ENCODE results near the gene FYB2.

Gene FYB2

GRCh38 chr1:56819387-56819899 lies at the start of gene FYB2:
Gene FYB2 (minus strand): TSS chr1:56819404. CDS start chr1:56819290, 114 bp downstream.
- DNase-seq = no peak

- no peak for DNase-seq
Measured at GRCh38 chr1:56868761-56869160, 49.6 kb upstream of the FYB2 start.

- no peak for DNase-seq
Measured at GRCh38 chr1:56867491-56867890, 48.3 kb upstream of the FYB2 start.

GRCh38 chr1:56866656-56867055 lies 47.5 kb upstream of the FYB2 start:
- no peak for DNase-seq

GRCh38 chr1:56864430-56864829 lies 45.2 kb upstream of the FYB2 start:
- DNase-seq = no peak

GRCh38 chr1:56863265-56863992 lies 44.2 kb upstream of the FYB2 start:
- no peak for DNase-seq

GRCh38 chr1:56859287-56859686 lies 40.1 kb upstream of the FYB2 start:
- DNase-seq = no peak

GRCh38 chr1:56856186-56856585 lies 37.0 kb upstream of the FYB2 start:
- no peak for DNase-seq

GRCh38 chr1:56855190-56855589 lies 36.0 kb upstream of the FYB2 start:
- DNase-seq = no peak

- DNase-seq = no peak
Measured at GRCh38 chr1:56854521-56855099, 35.4 kb upstream of the FYB2 start, which contains the start of gene C8A. Gene C8A (plus strand): TSS chr1:56854797. CDS start chr1:56854902, 105 bp downstream.

GRCh38 chr1:56852476-56852875 lies 33.3 kb upstream of the FYB2 start:
- no peak for DNase-seq

GRCh38 chr1:56850922-56851321 lies 31.7 kb upstream of the FYB2 start:
- DNase-seq = no peak

- DNase-seq = no peak
Measured at GRCh38 chr1:56850411-56850810, 31.2 kb upstream of the FYB2 start.

GRCh38 chr1:56849750-56850149 lies 30.5 kb upstream of the FYB2 start:
- no peak for DNase-seq

- no peak for DNase-seq
Measured at GRCh38 chr1:56845343-56845742, 26.1 kb upstream of the FYB2 start.

GRCh38 chr1:56844545-56845136 lies 25.4 kb upstream of the FYB2 start:
- no peak for DNase-seq

GRCh38 chr1:56843544-56843943 lies 24.3 kb upstream of the FYB2 start:
- DNase-seq = no peak

GRCh38 chr1:56838759-56839158 lies 19.6 kb upstream of the FYB2 start:
- DNase-seq = no peak

GRCh38 chr1:56837244-56837939 lies 18.2 kb upstream of the FYB2 start:
- no peak for DNase-seq

- DNase-seq = no peak
Measured at GRCh38 chr1:56836359-56836758, 17.2 kb upstream of the FYB2 start.

GRCh38 chr1:56835657-56836056 lies 16.5 kb upstream of the FYB2 start:
- DNase-seq = no peak

- DNase-seq = no peak
Measured at GRCh38 chr1:56834137-56834900, 15.1 kb upstream of the FYB2 start.

GRCh38 chr1:56833088-56833487 lies 13.9 kb upstream of the FYB2 start:
- no peak for DNase-seq
